Activated CD4-positive, alpha-beta T cell treated with anti-CD3 and anti-CD28 coated beads for 48 hours (primary cell): Measurements from ENCODE around the gene ASB2.

ENCODE experiments used
- DNase-seq: peaks from one replicate; pipeline ENCODE4 v3.0.0-alpha.2; 2020

The ASB2 gene

DNA sequence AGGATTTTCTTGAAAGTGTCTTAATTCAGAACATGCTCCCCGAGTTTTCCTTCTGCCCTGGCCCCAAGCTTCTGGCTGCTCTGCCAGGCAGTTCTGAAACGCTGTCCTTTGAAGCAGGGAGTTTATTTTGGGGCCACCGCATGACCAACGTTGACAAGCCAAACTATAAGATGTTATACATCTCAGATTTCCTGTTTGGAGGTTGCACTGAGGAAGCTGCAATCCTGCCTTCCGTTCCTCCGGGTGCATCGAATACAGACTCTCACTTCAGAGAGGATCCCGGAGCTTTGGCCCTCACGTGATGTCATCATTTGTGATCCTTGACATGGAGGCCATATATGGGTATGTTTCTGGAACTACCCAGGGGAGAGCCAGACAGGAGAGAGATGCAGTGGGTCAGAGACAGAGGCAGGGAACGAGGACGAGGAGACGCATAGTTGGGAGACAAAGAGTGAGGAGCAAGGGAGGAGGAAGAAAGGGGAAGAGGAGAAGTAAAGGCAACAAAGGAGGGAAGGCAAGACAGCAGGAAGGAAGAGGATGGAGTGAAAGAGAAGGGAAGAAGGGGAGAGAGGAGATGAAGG lies at the start of gene ASB2:
TSS of gene ASB2 (minus strand) at position 94 of the 581 bp plus-strand sequence. CDS start 12,031 bp downstream, outside the sequence.
- DNase-seq, result peak; percentile 67

GRCh38 chr14:94025720-94026119 lies 49.4 kb upstream of the ASB2 start:
- no peak for DNase-seq

DNA sequence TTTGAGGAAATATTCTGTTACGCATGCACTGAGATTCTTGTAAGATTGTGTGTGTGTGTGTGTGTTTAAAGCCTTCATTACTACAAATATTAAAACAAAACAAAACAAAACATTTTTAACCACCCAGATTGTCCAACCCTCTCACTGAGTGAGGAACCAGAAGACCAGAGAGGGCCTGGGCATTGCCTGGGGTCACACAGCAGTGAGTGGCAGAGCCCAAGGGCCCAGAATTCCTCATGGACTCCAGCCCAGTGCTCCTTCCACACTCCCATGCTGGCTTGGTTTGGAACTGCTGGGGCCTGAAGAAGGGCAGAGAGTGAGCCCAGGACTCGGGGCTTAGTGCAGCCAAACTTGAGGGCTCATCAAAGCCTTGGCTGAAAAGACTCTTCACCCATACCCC lies 48.2 kb upstream of the ASB2 start:
- no peak for DNase-seq

GRCh38 chr14:94022532-94023411 lies 46.4 kb upstream of the ASB2 start:
- DNase-seq, result no peak

DNA sequence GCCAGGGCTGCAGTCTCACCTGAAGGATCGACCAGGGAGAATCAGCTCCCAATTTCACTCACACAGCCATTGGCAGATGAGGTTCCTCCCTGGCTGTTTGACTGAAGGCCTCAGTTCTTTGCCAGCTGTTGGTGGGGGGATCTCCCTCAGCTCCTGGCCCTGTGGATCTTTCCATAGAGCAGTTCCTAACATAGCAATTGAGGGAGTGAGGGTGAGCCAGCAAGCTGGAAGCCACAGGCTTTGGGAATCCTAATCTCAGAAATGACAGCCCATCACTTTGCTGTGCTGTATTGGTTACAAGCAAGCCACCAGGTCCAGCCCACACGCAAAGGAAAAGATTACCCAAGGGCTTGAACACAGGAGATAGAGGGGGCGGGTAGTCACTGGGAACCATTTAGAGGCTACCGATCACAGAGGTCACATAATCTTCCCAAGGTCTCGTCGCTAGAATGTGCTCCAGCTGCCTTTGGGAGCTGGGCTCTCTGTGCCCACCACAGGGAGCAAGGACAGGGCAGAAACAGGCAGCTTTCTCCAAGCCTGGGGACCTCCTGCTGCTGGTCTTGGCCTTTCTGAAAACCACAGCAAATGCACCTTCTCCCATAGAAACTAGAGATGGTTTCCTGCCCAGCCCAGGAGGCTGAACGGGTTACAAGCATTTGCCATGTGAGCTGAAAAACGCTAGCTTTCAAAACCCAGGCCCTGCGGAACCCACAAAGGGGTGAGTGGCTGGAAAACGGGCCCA lies 45.2 kb upstream of the ASB2 start:
- peak; percentile 50 for DNase-seq

- no peak for DNase-seq
Observed at GRCh38 chr14:94021001-94021400, 44.6 kb upstream of the ASB2 start.

DNA sequence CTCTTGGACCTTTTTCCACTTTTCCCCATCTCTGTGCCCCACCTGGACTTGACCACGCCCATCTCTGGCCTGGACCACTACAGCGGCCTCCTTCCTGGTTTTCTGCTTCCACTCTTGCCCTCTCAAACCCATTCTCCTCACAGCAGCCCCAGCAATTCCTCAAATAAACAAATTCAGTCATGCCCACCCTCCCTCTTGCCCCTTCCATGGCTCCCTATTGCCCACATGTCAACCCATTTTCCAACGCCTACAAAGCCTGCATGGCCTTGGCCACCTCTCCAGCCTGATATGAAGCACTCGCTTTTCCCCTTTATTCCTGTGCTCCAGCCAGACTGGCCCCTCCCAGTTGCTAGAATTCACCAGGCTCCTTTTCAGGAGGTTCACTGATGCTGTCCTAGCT lies 43.9 kb upstream of the ASB2 start:
- DNase-seq, result no peak

DNA sequence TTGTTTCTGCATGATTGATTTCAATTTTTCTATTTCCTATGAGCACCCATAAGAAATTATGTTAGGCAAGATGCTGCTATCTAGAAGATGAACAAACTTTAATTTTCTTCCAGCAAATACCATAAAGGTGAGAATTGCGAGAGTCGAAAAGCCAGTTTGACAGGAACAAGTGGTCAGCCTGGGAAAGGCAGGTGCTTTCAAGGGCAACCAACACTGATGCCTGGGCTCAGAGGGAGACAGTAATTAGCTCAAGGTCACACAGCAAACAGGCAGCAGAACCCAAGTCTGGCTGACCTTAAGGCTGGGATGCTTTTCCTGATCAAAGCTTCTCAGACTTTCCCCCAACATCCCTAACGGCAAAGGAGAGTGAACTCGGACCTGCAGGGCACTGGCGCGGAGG lies 43.0 kb upstream of the ASB2 start:
- no peak for DNase-seq

- no peak for DNase-seq
Observed at GRCh38 chr14:94018308-94018707, 41.9 kb upstream of the ASB2 start.

GRCh38 chr14:94016446-94016976 lies 40.1 kb upstream of the ASB2 start:
- DNase-seq, result no peak

DNA sequence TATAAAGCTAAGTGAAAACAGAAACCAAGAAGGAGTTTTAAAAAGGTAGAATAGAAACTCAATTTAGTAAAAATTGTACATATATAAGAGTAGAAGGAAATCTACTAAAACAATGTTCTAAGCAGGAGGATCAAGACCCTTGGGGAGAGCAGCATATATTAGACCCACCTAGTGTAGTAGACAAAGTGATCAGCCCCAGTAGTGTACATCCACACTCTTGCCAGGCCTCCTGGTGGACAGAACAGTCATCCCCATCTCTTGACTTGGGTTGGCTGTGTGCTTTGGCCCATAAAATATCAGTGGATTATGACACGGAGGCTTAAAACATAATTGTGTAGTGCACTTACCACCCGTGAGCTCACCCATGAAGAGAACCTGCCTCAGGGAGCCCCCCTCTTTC lies 38.9 kb upstream of the ASB2 start:
- no peak for DNase-seq

DNA sequence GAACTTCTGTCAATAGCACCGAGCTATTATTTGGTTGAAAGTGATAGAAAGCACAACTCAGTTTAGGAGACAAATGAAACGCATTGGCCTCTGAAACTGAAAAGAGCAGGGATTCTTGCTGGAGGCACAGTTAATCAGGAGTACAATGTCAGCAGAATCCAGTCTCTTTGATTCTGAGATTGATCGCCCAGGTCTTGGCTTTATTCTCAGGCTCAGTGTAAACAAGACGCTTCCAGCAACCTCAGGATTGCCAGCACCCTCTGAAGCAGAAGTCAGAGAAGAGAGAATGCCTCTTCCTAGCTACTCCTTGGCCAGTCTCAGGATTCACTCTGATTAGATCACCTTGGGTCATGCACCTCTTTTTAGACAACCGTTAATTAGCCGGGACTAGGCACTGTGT lies 38.0 kb upstream of the ASB2 start:
- DNase-seq, result no peak

DNA sequence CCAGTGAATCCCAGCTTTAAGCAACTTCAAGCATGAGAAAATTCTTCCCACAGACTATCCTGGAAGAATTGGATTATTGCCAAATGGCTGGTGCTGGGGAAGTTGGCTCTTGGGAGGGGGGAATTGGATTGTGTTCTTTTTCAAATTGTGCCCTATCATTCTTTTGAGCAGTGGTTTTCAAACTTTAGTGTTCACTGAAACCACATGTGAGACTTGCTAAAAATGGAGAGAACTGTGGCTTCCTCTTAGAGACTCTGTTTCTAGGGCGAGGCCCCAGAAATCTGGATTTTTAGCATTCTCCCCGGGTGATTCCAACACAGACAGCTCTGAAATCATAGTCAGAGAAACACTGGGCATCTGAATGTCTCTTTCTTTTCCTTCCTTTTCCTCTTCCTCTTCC lies 35.4 kb upstream of the ASB2 start:
- no peak for DNase-seq

DNA sequence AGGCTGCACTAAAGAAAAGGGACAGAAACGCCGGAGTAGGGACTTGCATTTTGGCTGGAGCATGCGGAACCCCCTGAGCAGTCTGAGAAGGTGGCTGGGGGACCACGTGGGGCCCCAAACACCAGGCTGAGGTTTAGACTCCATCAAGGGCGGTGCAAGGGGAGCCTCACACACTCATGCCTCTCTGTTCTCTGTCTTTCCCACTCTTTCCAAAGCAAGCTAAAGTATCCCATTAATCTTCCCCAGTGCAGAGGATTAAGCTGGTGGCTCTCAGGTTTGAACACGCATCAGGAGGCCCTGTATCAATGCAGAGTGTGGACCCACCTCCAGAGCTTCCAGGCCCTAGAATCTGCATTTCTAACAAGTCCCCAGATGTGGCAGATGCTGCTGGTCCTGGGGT lies 34.3 kb upstream of the ASB2 start:
- no peak for DNase-seq

GRCh38 chr14:94009767-94010166 lies 33.4 kb upstream of the ASB2 start:
- DNase-seq, result no peak

GRCh38 chr14:94008234-94008633 lies 31.9 kb upstream of the ASB2 start:
- no peak for DNase-seq

- peak; percentile 49 for DNase-seq
Observed at GRCh38 chr14:94005324-94006073, 29.1 kb upstream of the ASB2 start.

DNA sequence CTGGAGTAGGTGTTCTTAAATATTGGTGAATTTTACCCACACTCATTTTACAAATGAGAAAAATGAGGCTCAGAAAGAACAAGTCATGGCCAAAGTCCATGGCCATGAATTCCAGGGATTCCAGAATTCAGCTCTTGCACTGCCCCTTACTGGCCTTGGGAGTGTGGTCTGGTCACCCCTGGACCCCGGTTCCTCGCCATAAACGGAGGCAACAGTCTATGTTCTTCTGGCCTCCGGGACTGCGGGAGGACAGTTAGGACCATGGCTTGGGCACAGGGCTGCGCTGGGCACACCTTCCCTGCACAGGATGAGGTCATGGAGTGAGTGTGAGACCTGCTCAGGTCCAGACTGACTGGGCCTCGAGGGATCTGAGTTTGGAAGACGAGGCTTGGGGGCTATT lies 27.6 kb upstream of the ASB2 start:
- no peak for DNase-seq

- DNase-seq, result no peak
Observed at GRCh38 chr14:94003397-94003796, 27.0 kb upstream of the ASB2 start.

- DNase-seq, result peak; percentile 69
Observed at GRCh38 chr14:94001501-94002396, 25.4 kb upstream of the ASB2 start.

- no peak for DNase-seq
Observed at GRCh38 chr14:94001016-94001415, 24.6 kb upstream of the ASB2 start.

GRCh38 chr14:94000267-94000666 lies 23.9 kb upstream of the ASB2 start:
- DNase-seq, result no peak
